Mammary epithelial cell (primary cell): ENCODE measurements around the gene KCNJ18.
"Not testable (repeated sequence)": the region's sequence is repeated elsewhere in the genome, so short reads cannot be mapped to it uniquely, and the experiment has no call there.

Source experiments
- EZH2 ChIP-seq: IDR thresholded peaks from 2 replicates; pipeline ENCODE4 v1.6.1; 2012; ENCODE audit warnings: low read length, inconsistent platforms, borderline replicate concordance
- TF ChIP-seq, protein P1 (sequence below), 2 donors: IDR thresholded peaks in 1 of 2; conservative IDR thresholded peaks in 1 of 2; 2 replicates each; pipeline ENCODE4 v1.5.1; 2011 to 2012; ENCODE audit warnings: inconsistent platforms in 2 of 2, low read length in 2 of 2, mild to moderate bottlenecking in 2 of 2, control low read depth in 1 of 2, low read depth in 1 of 2; ENCODE audit not compliant: insufficient read depth in 1 of 2; ENCODE audit errors: extremely low read depth in 1 of 2

DNA sequence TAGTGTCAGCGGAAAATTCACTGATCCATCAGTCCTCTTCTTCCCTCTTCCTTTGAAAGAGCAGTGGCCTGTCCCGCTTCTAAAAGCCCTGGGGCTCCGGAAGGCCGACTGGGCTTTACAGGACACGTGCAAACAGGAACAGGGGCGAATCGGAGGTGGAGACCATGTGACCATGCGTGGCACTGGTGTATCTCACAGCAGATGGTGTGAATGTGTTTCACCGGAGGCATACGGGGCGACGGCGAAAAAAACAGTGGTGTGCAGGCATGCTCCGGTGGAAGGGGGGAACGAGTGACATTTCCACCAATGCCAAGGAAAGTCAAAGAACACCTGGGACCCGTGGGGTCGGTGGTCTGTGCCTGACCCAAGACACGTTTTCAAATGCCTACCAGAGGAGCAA lies 8.4 kb upstream of the KCNJ18 start:
- TF ChIP-seq, protein P1, sequence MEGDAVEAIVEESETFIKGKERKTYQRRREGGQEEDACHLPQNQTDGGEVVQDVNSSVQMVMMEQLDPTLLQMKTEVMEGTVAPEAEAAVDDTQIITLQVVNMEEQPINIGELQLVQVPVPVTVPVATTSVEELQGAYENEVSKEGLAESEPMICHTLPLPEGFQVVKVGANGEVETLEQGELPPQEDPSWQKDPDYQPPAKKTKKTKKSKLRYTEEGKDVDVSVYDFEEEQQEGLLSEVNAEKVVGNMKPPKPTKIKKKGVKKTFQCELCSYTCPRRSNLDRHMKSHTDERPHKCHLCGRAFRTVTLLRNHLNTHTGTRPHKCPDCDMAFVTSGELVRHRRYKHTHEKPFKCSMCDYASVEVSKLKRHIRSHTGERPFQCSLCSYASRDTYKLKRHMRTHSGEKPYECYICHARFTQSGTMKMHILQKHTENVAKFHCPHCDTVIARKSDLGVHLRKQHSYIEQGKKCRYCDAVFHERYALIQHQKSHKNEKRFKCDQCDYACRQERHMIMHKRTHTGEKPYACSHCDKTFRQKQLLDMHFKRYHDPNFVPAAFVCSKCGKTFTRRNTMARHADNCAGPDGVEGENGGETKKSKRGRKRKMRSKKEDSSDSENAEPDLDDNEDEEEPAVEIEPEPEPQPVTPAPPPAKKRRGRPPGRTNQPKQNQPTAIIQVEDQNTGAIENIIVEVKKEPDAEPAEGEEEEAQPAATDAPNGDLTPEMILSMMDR (conservative IDR thresholded peaks at IDR 0.05 in 1 of 2, IDR thresholded peaks at IDR 0.05 in 1 of 2; ENCODE audit: extremely low read depth in 1 of 2, insufficient read depth in 1 of 2, low read depth in 1 of 2, low read length in 2 of 2): not testable (repeated sequence)
- TF ChIP-seq EZH2: not testable (repeated sequence)
